HepG2 (cell line): ENCODE measurements around the gene CAB39. TPM values are rescaled to one million over a fixed set of nuclear protein-coding genes. Genes with fewer than 3 reads are reported as not detected.

Experiments
- CBX1 ChIP-seq: IDR thresholded peaks from one replicate; pipeline ENCODE4 v1.6.1; 2016; ENCODE audit warnings: antibody characterized with exemption, low read depth
- CCDC6 ChIP-seq: sonication (generic); formaldehyde crosslinking; IDR thresholded peaks from 2 replicates; pipeline ENCODE4 v1.8.1; 2022; ENCODE audit warnings: mild to moderate bottlenecking, missing genetic modification reagents, moderate library complexity
- CENPT ChIP-seq: sonication (generic); formaldehyde crosslinking; IDR thresholded peaks from 2 replicates; pipeline ENCODE4 v1.8.0; 2022; ENCODE audit warnings: low read depth, mild to moderate bottlenecking, moderate library complexity, missing genetic modification reagents
- NPAS2 ChIP-seq: sonication (generic); formaldehyde crosslinking; IDR thresholded peaks from 2 replicates; pipeline ENCODE4 v1.8.0; 2022; ENCODE audit warnings: mild to moderate bottlenecking, missing genetic modification reagents, borderline replicate concordance
- PAF1 ChIP-seq: IDR thresholded peaks from 2 replicates; pipeline ENCODE4 v1.6.1; 2016; ENCODE audit warnings: missing genetic modification reagents, missing compliant biosample characterization
- RNF2 ChIP-seq: fragments of 450-650 bp; conservative IDR thresholded peaks from 2 replicates; pipeline ENCODE4 v1.6.1; 2016; ENCODE audit warnings: low read depth
- SMARCC2 ChIP-seq: fragments of 450-650 bp; IDR thresholded peaks from 2 replicates; pipeline ENCODE4 v1.6.1; 2017; ENCODE audit warnings: antibody characterized with exemption, mild to moderate bottlenecking
- SNRNP70 ChIP-seq: fragments of 200-400 bp; formaldehyde crosslinking; IDR thresholded peaks from 2 replicates; pipeline ENCODE4 v1.6.1; 2017; ENCODE audit warnings: mild to moderate bottlenecking, low read depth, low read length, moderate library complexity
- SOX5 ChIP-seq: IDR thresholded peaks from 2 replicates; pipeline ENCODE4 v1.6.1; 2016; ENCODE audit warnings: borderline replicate concordance
- SP5 ChIP-seq: IDR thresholded peaks from 2 replicates; pipeline ENCODE4 v1.6.1; 2016; ENCODE audit warnings: low read depth, borderline replicate concordance
- SYNCRIP ChIP-seq: fragments of 200-400 bp; formaldehyde crosslinking; IDR thresholded peaks from 2 replicates; pipeline ENCODE4 v1.6.1; 2018; ENCODE audit warnings: mild to moderate bottlenecking, low read depth, low read length; ENCODE audit not compliant: insufficient read depth
- TEAD2 ChIP-seq: sonication (generic); formaldehyde crosslinking; IDR thresholded peaks from 2 replicates; pipeline ENCODE4 v1.9.0; 2021; ENCODE audit warnings: missing genetic modification reagents
- ZFP36 ChIP-seq: fragments of 150-350 bp; IDR thresholded peaks from 2 replicates; pipeline ENCODE4 v1.6.1; 2018; ENCODE audit warnings: borderline replicate concordance, low read length, low read depth; ENCODE audit not compliant: partially characterized antibody
- ZFP62 ChIP-seq: sonication (generic); formaldehyde crosslinking; IDR thresholded peaks from 2 replicates; pipeline ENCODE4 v1.4.0; 2020; ENCODE audit warnings: missing genetic modification reagents
- ZSCAN21 ChIP-seq: sonication (generic); formaldehyde crosslinking; IDR thresholded peaks from 2 replicates; pipeline ENCODE4 v1.8.0; 2022; ENCODE audit warnings: mild to moderate bottlenecking, missing genetic modification reagents, moderate library complexity, borderline replicate concordance
- polyA plus RNA-seq, 8 experiments: library from polyadenylated mRNA; depleted of rRNA in 3 of 8; stranded (reverse) in 7 of 8; unstranded in 1 of 8; fragments of >200 nt; fragmentation: Illumina TruSeq in 4 of 8; extraction: Trizol in 4 of 8; gene quantifications; 2 replicates each; pipeline versions ENCODE4 v1.2.1 to v1.2.3, GENCODE V29; 2011 to 2016; ENCODE audit warnings: low read depth in 4 of 8, missing spikeins in 1 of 8, mixed read lengths in 1 of 8; ENCODE audit not compliant: insufficient read depth in 1 of 8
- total RNA-seq, 5 experiments: library from RNA; depleted of rRNA; stranded (reverse); fragments of >200 nt; fragmentation: Illumina TruSeq; extraction: Trizol; gene quantifications; 2 replicates each; pipeline ENCODE4 v1.2.3, GENCODE V29; 2016; ENCODE audit warnings: low read depth in 1 of 5
- TF ChIP-seq, protein P1 (sequence below): sonication (generic); formaldehyde crosslinking; IDR thresholded peaks from 2 replicates; pipeline ENCODE4 v1.8.0; 2022; ENCODE audit warnings: missing genetic modification reagents, mild to moderate bottlenecking, moderate library complexity, borderline replicate concordance
- TF ChIP-seq, protein P2 (sequence below): sonication (generic); formaldehyde crosslinking; IDR thresholded peaks from 2 replicates; pipeline ENCODE4 v1.8.0; 2023; ENCODE audit warnings: mild to moderate bottlenecking, missing genetic modification reagents
- TF ChIP-seq, protein P3 (sequence below): sonication (generic); formaldehyde crosslinking; IDR thresholded peaks from 2 replicates; pipeline ENCODE4 v1.4.0; 2020; ENCODE audit warnings: missing genetic modification reagents, borderline replicate concordance
- TF ChIP-seq, protein P4 (sequence below): IDR thresholded peaks from 2 replicates; pipeline ENCODE4 v1.6.1; 2016; ENCODE audit warnings: missing compliant biosample characterization, missing genetic modification reagents, borderline replicate concordance
- TF ChIP-seq, protein P5 (sequence below): sonication (generic); formaldehyde crosslinking; IDR thresholded peaks from 2 replicates; pipeline ENCODE4 v1.8.1; 2022; ENCODE audit warnings: mild to moderate bottlenecking, missing genetic modification reagents
- TF ChIP-seq, protein P6 (sequence below): IDR thresholded peaks from 2 replicates; pipeline ENCODE4 v1.6.1; 2016; ENCODE audit warnings: control low read depth

Gene CAB39
- total and polyA plus RNA-seq, 2 of the 13 experiments (the other 11 are each of a cell fraction or from before 2014, with no cell fraction given): 19.3 to 45.3 TPM

DNA sequence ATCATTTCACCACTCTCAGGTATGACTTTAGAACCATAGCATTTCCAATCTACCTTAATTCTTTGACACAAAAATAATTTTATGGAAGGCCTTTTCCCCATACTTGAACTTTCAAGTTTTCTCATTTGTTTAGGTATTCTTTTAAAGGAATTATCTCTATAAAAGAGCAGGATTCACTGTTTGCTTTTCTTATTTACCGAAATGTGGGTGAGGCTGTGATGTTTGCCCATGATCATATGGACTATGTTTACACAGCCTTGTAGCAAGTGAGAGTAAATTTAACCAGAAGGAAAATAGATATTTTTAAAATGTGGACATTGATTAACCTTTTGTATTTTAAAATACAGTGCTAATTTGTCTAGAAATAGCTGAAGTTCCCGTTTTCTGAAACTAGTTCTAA is 26.3 kb downstream of the CAB39 start (continued):
- TF ChIP-seq SYNCRIP (no peak), ZFP62 (no peak), TEAD2 (CRISPR knock-in tag) (no peak), NPAS2 (no peak), SMARCC2 (no peak), SP5 (CRISPR knock-in tag) (peak; percentile 83), ZSCAN21 (CRISPR knock-in tag) (no peak), PAF1 (CRISPR knock-in tag) (no peak), SOX5 (peak; percentile 88), SNRNP70 (no peak), CENPT (CRISPR knock-in tag) (no peak), RNF2 (no peak), CCDC6 (CRISPR knock-in tag) (no peak), ZFP36 (no peak), CBX1 (no peak)
- TF ChIP-seq, protein P1, sequence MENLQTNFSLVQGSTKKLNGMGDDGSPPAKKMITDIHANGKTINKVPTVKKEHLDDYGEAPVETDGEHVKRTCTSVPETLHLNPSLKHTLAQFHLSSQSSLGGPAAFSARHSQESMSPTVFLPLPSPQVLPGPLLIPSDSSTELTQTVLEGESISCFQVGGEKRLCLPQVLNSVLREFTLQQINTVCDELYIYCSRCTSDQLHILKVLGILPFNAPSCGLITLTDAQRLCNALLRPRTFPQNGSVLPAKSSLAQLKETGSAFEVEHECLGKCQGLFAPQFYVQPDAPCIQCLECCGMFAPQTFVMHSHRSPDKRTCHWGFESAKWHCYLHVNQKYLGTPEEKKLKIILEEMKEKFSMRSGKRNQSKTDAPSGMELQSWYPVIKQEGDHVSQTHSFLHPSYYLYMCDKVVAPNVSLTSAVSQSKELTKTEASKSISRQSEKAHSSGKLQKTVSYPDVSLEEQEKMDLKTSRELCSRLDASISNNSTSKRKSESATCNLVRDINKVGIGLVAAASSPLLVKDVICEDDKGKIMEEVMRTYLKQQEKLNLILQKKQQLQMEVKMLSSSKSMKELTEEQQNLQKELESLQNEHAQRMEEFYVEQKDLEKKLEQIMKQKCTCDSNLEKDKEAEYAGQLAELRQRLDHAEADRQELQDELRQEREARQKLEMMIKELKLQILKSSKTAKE (CRISPR knock-in tag): 0 out of 2 replicates have a peak, but pooled peaks have one; percentile 44
- TF ChIP-seq, protein P2, sequence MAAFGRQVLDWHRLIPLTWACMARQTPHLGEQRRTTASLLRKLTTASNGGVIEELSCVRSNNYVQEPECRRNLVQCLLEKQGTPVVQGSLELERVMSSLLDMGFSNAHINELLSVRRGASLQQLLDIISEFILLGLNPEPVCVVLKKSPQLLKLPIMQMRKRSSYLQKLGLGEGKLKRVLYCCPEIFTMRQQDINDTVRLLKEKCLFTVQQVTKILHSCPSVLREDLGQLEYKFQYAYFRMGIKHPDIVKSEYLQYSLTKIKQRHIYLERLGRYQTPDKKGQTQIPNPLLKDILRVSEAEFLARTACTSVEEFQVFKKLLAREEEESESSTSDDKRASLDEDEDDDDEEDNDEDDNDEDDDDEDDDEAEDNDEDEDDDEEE: no peak
- TF ChIP-seq, protein P3, sequence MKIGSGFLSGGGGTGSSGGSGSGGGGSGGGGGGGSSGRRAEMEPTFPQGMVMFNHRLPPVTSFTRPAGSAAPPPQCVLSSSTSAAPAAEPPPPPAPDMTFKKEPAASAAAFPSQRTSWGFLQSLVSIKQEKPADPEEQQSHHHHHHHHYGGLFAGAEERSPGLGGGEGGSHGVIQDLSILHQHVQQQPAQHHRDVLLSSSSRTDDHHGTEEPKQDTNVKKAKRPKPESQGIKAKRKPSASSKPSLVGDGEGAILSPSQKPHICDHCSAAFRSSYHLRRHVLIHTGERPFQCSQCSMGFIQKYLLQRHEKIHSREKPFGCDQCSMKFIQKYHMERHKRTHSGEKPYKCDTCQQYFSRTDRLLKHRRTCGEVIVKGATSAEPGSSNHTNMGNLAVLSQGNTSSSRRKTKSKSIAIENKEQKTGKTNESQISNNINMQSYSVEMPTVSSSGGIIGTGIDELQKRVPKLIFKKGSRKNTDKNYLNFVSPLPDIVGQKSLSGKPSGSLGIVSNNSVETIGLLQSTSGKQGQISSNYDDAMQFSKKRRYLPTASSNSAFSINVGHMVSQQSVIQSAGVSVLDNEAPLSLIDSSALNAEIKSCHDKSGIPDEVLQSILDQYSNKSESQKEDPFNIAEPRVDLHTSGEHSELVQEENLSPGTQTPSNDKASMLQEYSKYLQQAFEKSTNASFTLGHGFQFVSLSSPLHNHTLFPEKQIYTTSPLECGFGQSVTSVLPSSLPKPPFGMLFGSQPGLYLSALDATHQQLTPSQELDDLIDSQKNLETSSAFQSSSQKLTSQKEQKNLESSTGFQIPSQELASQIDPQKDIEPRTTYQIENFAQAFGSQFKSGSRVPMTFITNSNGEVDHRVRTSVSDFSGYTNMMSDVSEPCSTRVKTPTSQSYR (CRISPR knock-in tag): peak; percentile 29; the same call in 1 of the 2 replicates
- TF ChIP-seq, protein P4, sequence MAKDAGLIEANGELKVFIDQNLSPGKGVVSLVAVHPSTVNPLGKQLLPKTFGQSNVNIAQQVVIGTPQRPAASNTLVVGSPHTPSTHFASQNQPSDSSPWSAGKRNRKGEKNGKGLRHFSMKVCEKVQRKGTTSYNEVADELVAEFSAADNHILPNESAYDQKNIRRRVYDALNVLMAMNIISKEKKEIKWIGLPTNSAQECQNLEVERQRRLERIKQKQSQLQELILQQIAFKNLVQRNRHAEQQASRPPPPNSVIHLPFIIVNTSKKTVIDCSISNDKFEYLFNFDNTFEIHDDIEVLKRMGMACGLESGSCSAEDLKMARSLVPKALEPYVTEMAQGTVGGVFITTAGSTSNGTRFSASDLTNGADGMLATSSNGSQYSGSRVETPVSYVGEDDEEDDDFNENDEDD (CRISPR knock-in tag): no peak
- TF ChIP-seq, protein P5, sequence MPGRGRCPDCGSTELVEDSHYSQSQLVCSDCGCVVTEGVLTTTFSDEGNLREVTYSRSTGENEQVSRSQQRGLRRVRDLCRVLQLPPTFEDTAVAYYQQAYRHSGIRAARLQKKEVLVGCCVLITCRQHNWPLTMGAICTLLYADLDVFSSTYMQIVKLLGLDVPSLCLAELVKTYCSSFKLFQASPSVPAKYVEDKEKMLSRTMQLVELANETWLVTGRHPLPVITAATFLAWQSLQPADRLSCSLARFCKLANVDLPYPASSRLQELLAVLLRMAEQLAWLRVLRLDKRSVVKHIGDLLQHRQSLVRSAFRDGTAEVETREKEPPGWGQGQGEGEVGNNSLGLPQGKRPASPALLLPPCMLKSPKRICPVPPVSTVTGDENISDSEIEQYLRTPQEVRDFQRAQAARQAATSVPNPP (CRISPR knock-in tag): no peak
- TF ChIP-seq, protein P6, sequence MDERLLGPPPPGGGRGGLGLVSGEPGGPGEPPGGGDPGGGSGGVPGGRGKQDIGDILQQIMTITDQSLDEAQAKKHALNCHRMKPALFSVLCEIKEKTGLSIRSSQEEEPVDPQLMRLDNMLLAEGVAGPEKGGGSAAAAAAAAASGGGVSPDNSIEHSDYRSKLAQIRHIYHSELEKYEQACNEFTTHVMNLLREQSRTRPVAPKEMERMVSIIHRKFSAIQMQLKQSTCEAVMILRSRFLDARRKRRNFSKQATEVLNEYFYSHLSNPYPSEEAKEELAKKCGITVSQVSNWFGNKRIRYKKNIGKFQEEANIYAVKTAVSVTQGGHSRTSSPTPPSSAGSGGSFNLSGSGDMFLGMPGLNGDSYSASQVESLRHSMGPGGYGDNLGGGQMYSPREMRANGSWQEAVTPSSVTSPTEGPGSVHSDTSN (CRISPR knock-in tag): 0 out of 2 replicates have a peak, but pooled peaks have one; percentile 51
